GM12891 (cell line): Measurements from ENCODE around the gene PEAK1.

Experiments
- DNase-seq: peaks from one replicate; pipeline ENCODE4 v3.0.0; 2011; ENCODE audit warnings: low spot score; ENCODE audit not compliant: insufficient read length
- FAIRE-seq: peaks from 2 replicates; lab custom pipeline; 2011; peaks lifted over from hg19 to GRCh38; lab: Jason Lieb, UNC
- PAX5 ChIP-seq: IDR thresholded peaks from 2 replicates; pipeline ENCODE4 v1.6.1; 2011; ENCODE audit warnings: low read length, moderate library complexity, mild to moderate bottlenecking; ENCODE audit not compliant: insufficient read depth, severe bottlenecking
- POLR2A ChIP-seq: IDR thresholded peaks from 2 replicates; pipeline ENCODE4 v1.6.1; 2011; ENCODE audit warnings: low read depth, low read length, control low read depth
- POLR2AphosphoS5 ChIP-seq: IDR thresholded peaks from 2 replicates; pipeline ENCODE4 v1.6.1; 2011; ENCODE audit warnings: low read depth, low read length, control low read depth
- POU2F2 ChIP-seq: IDR thresholded peaks from 2 replicates; pipeline ENCODE4 v1.6.1; 2011; ENCODE audit warnings: low read depth, mild to moderate bottlenecking, control low read depth, low read length, moderate library complexity
- SPI1 ChIP-seq: IDR thresholded peaks from 2 replicates; pipeline ENCODE4 v1.6.1; 2011; ENCODE audit warnings: low read depth, low read length, control low read depth
- TAF1 ChIP-seq: IDR thresholded peaks from 2 replicates; pipeline ENCODE4 v1.6.1; 2011; ENCODE audit warnings: low read depth, low read length, control low read depth

PEAK1 gene

DNA sequence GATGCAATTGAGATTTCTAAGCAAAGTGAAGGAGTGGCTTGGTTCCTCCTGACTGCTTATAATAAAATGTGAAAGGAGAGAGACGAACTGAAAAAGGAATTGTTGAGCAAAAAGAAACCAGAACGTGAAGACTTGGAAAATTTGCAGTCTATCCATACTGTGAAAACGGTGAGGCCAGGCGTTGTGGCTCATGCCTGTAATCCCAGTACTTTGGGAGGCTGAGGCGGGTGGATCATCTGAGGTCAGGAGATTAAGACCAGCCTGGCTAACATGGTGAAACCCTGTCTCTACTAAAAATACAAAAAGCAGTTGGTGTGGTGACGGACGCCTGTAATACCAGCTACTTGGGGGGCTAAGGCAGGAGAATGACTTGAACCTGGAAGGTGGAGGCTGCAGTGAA lies 292.3 kb downstream of the PEAK1 start:
- no peak for DNase-seq
- TF ChIP-seq POLR2A (no peak), POU2F2 (no peak), SPI1 (no peak), PAX5 (no peak), POLR2AphosphoS5 (no peak), TAF1 (no peak)
- no peak for FAIRE-seq

DNA sequence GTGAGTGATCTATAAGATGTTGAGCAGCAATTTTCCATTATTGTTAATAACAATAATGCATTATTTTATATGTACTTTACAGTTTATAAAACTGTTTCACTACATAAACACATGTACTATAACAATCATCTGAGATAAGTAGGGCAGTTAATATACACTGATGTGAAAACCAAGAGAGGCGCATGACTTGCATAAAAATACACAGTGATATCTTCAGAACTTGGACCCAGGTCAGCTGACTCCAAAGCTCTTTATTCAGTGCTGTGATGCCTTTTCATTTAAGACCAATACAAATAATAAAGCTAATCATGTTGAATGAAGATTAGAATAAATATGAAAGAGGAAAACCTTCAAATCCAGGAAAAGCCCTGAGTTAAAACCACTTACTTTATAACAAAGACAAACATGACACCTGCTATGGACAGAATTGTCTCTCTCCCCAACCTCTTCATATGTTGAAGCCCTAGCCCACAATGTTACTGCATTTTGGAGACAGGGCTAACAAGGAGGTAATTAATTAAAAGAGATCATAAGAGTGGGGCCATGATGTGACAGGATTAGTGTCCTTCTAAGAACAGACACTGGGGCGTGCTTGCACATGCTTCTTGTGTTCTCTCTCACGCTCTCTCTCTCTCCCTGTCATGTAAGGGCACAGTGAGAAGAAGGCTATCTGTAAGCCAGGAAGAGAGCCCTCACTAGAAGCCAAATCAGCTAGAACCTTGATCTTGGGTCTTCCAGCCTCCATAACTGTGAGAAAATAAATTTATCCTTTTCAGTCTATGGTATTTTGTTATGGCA lies 293.2 kb downstream of the PEAK1 start:
- no peak for DNase-seq
- TF ChIP-seq SPI1 (no peak), TAF1 (no peak), POU2F2 (no peak), POLR2A (no peak), POLR2AphosphoS5 (no peak), PAX5 (no peak)
- no peak for FAIRE-seq

DNA sequence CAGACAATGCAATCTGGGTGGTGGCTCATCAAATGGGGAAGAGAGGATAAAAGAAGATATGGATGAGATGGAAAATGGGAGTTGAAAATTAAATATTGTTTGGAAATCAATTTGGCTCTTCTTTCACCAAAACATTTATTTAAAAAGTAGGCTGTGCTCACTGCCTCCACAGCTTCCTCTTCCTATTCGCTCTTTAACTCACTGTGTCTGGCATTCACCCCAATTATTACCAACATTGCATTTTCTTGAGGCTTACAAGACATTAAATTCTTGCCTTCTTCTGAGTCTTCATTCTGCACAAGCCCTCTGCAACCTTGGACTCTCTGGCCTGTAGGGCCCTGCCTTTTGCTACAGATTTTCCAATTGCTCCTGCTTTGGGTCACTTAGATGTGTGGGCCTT lies 296.1 kb downstream of the PEAK1 start:
- FAIRE-seq = no peak
- TF ChIP-seq SPI1 = no peak
- TF ChIP-seq PAX5 = no peak
- no peak for TF ChIP-seq POLR2A
- no peak for TF ChIP-seq POU2F2
- TF ChIP-seq POLR2AphosphoS5 = no peak
- TF ChIP-seq TAF1 = no peak
- DNase-seq = no peak

- no peak for DNase-seq
- TF ChIP-seq SPI1 (no peak), POLR2A (no peak), POU2F2 (no peak), POLR2AphosphoS5 (no peak), TAF1 (no peak), PAX5 (no peak)
- no peak for FAIRE-seq
Measured at GRCh38 chr15:77122576-77122975, 297.3 kb downstream of the PEAK1 start.

DNA sequence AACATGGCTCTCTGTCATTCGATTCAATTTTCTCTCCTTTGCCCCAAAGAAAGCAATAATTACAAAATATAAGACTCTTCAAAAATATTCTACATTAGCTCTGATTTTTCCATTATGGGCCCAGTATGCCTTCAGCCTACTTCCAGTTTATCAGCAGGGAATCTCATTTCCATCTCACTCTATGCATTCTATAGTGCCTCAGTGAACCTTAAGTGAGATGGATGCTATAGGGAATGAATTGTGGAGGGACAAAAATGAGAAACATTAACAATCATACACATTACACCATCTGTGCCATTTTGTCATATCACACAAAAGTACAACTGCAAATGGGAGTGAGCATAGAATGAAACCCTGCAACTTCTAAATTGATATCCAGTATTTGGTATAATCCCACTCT lies 298.3 kb downstream of the PEAK1 start:
- no peak for TF ChIP-seq TAF1
- no peak for TF ChIP-seq POLR2AphosphoS5
- no peak for TF ChIP-seq POU2F2
- no peak for TF ChIP-seq POLR2A
- TF ChIP-seq PAX5 = no peak
- no peak for TF ChIP-seq SPI1
- DNase-seq (no peak), FAIRE-seq (no peak)

- no peak for FAIRE-seq
- no peak for DNase-seq
- no peak for TF ChIP-seq POLR2AphosphoS5
- TF ChIP-seq POU2F2 = no peak
- TF ChIP-seq SPI1 = no peak
- no peak for TF ChIP-seq TAF1
- TF ChIP-seq POLR2A = no peak
- no peak for TF ChIP-seq PAX5
Measured at GRCh38 chr15:77120576-77120975, 299.3 kb downstream of the PEAK1 start.

DNA sequence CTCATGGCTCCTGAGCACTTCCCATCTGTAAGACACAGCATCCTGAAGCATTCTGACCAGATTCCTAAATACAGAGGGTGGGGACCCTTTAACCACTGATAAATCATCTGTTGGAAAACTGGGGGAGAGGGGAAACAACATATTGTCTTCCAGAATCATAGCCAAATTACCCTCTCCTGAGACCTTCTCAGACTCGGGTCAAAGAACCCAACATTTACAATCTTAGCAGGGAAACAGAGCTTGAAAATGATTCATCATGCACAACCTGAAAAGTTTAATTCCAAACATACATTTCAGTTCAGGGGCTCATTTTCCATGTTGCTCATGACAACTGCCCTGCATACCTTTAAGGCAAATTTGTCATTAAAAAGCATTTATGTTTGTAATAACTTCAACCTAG lies 300.5 kb downstream of the PEAK1 start:
- DNase-seq (no peak), FAIRE-seq (no peak)
- TF ChIP-seq SPI1 (no peak), PAX5 (no peak), POLR2AphosphoS5 (no peak), POLR2A (no peak), POU2F2 (no peak), TAF1 (no peak)

GRCh38 chr15:77118882-77119321 lies 301.0 kb downstream of the PEAK1 start:
- no peak for TF ChIP-seq PAX5
- no peak for TF ChIP-seq POU2F2
- TF ChIP-seq POLR2A = no peak
- no peak for TF ChIP-seq POLR2AphosphoS5
- TF ChIP-seq TAF1 = no peak
- no peak for TF ChIP-seq SPI1
- no peak for DNase-seq
- FAIRE-seq = no peak

DNA sequence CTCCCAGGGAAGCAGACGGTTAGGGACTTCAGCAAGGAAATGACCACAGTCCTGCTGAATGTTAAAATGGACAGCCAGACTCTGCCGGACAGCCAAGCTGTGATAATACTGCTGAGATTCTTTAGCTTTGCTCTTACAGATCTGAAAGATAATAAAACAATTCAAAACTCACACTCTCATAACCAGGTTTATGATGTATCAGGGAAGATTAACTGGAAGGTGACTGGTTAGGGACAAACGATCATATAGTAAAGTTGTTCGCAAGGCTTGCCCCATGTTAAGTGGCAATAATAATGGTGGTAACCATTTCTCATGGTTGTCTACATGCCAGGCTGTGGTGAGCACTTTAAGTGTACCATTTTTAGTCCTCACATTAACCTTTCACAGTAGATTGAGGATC lies 304.7 kb downstream of the PEAK1 start:
- TF ChIP-seq POLR2AphosphoS5 (no peak), POLR2A (no peak), PAX5 (no peak), TAF1 (no peak), SPI1 (no peak), POU2F2 (no peak)
- DNase-seq (no peak), FAIRE-seq (no peak)

GRCh38 chr15:77112838-77113504 lies 306.9 kb downstream of the PEAK1 start:
- TF ChIP-seq POLR2AphosphoS5 = no peak
- no peak for TF ChIP-seq POU2F2
- TF ChIP-seq SPI1 = no peak
- no peak for TF ChIP-seq POLR2A
- TF ChIP-seq PAX5 = no peak
- no peak for TF ChIP-seq TAF1
- no peak for FAIRE-seq
- no peak for DNase-seq
